Hepatocyte (in vitro differentiated cells): Measurements from ENCODE around the gene PROM2.

ENCODE experiments used
- EZH2phosphoT487 ChIP-seq: fragments of 200-600 bp; sonication (generic); IDR thresholded peaks from one replicate; pipeline ENCODE4 v1.6.1; 2018; ENCODE audit warnings: antibody characterized with exemption, mild to moderate bottlenecking, low read depth, moderate library complexity; ENCODE audit not compliant: unreplicated experiment, severe bottlenecking
- TF ChIP-seq, protein P1 (sequence below): fragments of 200-600 bp; sonication (generic); IDR thresholded peaks from 2 replicates; pipeline ENCODE4 v1.5.1; 2016; ENCODE audit warnings: antibody characterized with exemption, mild to moderate bottlenecking; ENCODE audit not compliant: poor library complexity

DNA sequence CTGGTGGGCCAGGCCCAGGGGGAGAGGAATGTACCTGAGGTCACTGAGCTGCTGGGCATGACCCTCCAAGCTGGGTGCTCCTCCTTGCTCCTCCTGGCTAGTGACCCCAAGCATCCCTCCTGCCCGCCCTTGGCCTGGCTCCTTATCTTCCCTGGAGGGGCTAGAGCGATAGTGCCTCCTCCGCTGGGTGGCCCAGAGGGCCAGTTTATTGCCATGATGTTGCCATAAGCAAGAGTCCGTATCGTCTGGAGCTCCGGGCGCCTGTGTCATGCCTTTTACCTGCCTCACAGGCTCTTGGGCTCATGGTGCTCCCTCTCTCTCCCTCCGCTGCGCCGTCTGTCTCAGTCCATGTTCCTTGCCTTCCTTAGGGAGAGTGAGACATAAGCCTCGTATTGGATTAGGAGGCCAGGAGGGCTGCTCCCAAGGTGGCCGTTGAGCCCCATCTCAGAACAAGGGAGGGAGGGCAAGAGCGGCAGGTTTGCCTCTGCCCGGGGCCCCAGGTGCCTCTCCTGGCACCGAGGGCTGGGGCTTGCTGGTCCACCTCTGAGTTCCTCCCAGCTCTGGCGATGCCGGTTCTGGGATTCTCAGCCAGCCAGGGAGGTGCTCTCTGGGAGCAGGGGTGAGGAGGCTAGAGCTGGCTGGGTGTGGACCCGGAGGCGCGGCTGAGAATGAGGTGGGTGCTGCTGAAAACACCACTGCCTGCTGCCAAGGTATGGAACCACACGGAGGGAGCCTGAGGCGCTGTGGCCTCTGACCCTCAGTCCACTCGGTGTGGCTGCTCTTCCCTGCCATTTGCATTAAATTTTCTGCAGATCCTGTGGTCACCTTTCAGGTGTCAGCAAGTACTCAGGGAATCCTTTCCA is 45.5 kb downstream of the PROM2 start:
- TF ChIP-seq, protein P1, sequence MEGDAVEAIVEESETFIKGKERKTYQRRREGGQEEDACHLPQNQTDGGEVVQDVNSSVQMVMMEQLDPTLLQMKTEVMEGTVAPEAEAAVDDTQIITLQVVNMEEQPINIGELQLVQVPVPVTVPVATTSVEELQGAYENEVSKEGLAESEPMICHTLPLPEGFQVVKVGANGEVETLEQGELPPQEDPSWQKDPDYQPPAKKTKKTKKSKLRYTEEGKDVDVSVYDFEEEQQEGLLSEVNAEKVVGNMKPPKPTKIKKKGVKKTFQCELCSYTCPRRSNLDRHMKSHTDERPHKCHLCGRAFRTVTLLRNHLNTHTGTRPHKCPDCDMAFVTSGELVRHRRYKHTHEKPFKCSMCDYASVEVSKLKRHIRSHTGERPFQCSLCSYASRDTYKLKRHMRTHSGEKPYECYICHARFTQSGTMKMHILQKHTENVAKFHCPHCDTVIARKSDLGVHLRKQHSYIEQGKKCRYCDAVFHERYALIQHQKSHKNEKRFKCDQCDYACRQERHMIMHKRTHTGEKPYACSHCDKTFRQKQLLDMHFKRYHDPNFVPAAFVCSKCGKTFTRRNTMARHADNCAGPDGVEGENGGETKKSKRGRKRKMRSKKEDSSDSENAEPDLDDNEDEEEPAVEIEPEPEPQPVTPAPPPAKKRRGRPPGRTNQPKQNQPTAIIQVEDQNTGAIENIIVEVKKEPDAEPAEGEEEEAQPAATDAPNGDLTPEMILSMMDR = no peak
- no peak for TF ChIP-seq EZH2phosphoT487
